ENCODE measurements around the gene SLC43A2.

DNA sequence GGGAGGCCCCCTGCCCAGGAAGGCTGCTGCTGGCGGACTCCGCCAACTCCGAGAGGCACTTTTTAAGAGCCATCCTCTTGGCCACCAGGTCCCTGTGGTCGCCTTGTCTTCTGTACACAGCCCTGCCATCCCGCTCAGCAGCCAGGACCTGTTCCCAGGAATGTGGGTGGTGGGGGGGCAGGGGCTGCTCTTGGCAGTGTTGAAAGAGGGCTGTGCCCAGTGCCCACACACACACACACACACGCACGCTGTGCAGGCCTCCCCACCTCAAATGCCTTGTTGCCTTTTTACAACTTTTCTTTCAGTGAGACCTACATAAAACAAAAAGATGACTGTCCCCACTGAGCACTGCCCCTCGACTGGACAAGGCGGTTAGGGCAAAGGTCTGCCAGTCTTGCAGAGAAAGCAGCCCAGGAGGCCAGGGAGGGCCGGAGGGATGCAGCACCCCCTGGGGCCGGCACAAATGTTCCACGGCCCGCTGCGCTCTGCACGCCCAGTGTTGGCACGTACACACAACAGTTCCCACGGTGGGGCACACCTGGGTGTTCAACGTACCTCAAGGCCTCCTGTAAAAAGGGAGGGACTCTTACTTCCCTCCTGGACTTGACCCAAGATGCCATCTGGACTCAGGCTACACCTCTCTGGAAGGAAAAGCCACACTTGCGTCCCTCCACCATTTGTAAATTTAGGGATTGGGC, 47.5 kb downstream of the SLC43A2 start:
- no peak for TF ChIP-seq POLR2AphosphoS5 (IDR thresholded peaks at IDR 0.05; ENCODE audit: low read depth, low read length)
- no peak for TF ChIP-seq SPI1 (IDR thresholded peaks at IDR 0.05; ENCODE audit: low read depth, low read length)
- no peak for TF ChIP-seq POLR2A (IDR thresholded peaks at IDR 0.05; ENCODE audit: low read depth, low read length)
- TF ChIP-seq POU2F2 (IDR thresholded peaks at IDR 0.05; ENCODE audit: low read depth, low read length) = no peak
- no peak for TF ChIP-seq TAF1 (IDR thresholded peaks at IDR 0.05; ENCODE audit: low read depth, low read length)
- TF ChIP-seq PAX5 (IDR thresholded peaks at IDR 0.05; ENCODE audit: insufficient read depth, low read length, severe bottlenecking) = no peak
